CD14-positive monocyte (primary cell): ENCODE data around the gene PPM1K. TPM values are rescaled to one million over a fixed set of nuclear protein-coding genes. Genes with fewer than 3 reads are reported as not detected.

ENCODE experiments used
- DNase-seq, 3 donors: peaks; one replicate each; pipeline ENCODE4 v3.0.0-alpha.2; 2011 to 2022
- H2AFZ ChIP-seq: 2 replicates; pipeline ENCODE4 v1.6.0; 2012; ENCODE audit warnings: mild to moderate bottlenecking, low read depth, low read length, inconsistent platforms; ENCODE audit not compliant: insufficient read depth, poor library complexity, severe bottlenecking
- H3K27ac ChIP-seq, 2 donors: 1 replicate in 1 of 2; 2 replicates in 1 of 2; pipeline ENCODE4 v1.5.1; 2012 to 2013; ENCODE audit warnings: low read length in 2 of 2, control low read depth in 1 of 2, inconsistent platforms in 1 of 2, low read depth in 1 of 2, mild to moderate bottlenecking in 1 of 2
- H3K27me3 ChIP-seq, 2 donors: one replicate each; pipeline versions ENCODE4 v1.6.0 to v1.6.1; 2011 to 2013; ENCODE audit warnings: low read length in 2 of 2; ENCODE audit not compliant: control insufficient read depth in 2 of 2, insufficient read depth in 2 of 2
- H3K36me3 ChIP-seq, 2 donors: replicated peaks in 1 of 2; 1 replicate in 1 of 2; 2 replicates in 1 of 2; pipeline versions ENCODE4 v1.5.1 to v1.6.1; 2012 to 2013; ENCODE audit warnings: low read length in 2 of 2, control low read depth in 1 of 2, inconsistent platforms in 1 of 2, mild to moderate bottlenecking in 1 of 2; ENCODE audit not compliant: insufficient read depth in 2 of 2, control insufficient read depth in 1 of 2
- H3K4me1 ChIP-seq, 2 donors: 1 replicate in 1 of 2; 2 replicates in 1 of 2; pipeline versions ENCODE4 v1.5.1 to v1.6.1; 2012 to 2013; ENCODE audit warnings: low read length in 2 of 2, control low read depth in 1 of 2, inconsistent platforms in 1 of 2, mild to moderate bottlenecking in 1 of 2, moderate library complexity in 1 of 2; ENCODE audit not compliant: insufficient read depth in 2 of 2, control insufficient read depth in 1 of 2
- H3K4me2 ChIP-seq: replicated peaks from 2 replicates; pipeline ENCODE3; 2012; ENCODE audit warnings: low read length, moderate library complexity, mild to moderate bottlenecking; ENCODE audit not compliant: poor library complexity, severe bottlenecking; ENCODE audit errors: extremely low read depth
- H3K4me3 ChIP-seq, 3 experiments: fragments of 200-600 bp in 1 of 3; sonication (generic) in 1 of 3; replicated peaks in 1 of 3; 1 replicate in 2 of 3; 2 replicates in 1 of 3; pipeline ENCODE4 v1.5.1; 2011 to 2013; ENCODE audit warnings: low read length in 3 of 3, mild to moderate bottlenecking in 3 of 3, control low read depth in 2 of 3, low read depth in 2 of 3, inconsistent platforms in 1 of 3, moderate library complexity in 1 of 3
- H3K79me2 ChIP-seq: 2 replicates; pipeline ENCODE4 v1.6.0; 2012; ENCODE audit warnings: mild to moderate bottlenecking, control low read depth, inconsistent platforms, low read length, moderate library complexity; ENCODE audit not compliant: insufficient read depth
- H3K9ac ChIP-seq: 2 replicates; pipeline ENCODE4 v1.6.0; 2017; ENCODE audit warnings: low read length, mild to moderate bottlenecking; ENCODE audit not compliant: insufficient read depth, poor library complexity, severe bottlenecking
- H3K9me3 ChIP-seq, 2 donors: replicated peaks in 1 of 2; 1 replicate in 1 of 2; 2 replicates in 1 of 2; pipeline versions ENCODE4 v1.5.1 to v1.6.1; 2012 to 2013; ENCODE audit warnings: low read length in 2 of 2, control low read depth in 1 of 2; ENCODE audit not compliant: control insufficient read depth in 1 of 2, insufficient read depth in 1 of 2
- H4K20me1 ChIP-seq: 2 replicates; pipeline ENCODE4 v1.6.0; 2012; ENCODE audit warnings: mild to moderate bottlenecking, low read length, control low read depth, moderate library complexity; ENCODE audit not compliant: insufficient read depth
- H3K27ac Mint-ChIP-seq, 7 donors: one replicate each; pipeline ENCODE4 v1.8.0; 2020; ENCODE audit warnings: mild to moderate bottlenecking in 7 of 7, mixed read lengths in 7 of 7, moderate library complexity in 6 of 7, inconsistent platforms in 2 of 7
- H3K27me3 Mint-ChIP-seq, 3 donors: one replicate each; pipeline ENCODE4 v1.8.0; 2021 to 2022; ENCODE audit warnings: low read depth in 3 of 3, mild to moderate bottlenecking in 3 of 3, mixed read lengths in 3 of 3, moderate library complexity in 3 of 3, inconsistent platforms in 1 of 3
- H3K36me3 Mint-ChIP-seq, 2 donors: one replicate each; pipeline ENCODE4 v1.8.0; 2020; ENCODE audit warnings: mixed read lengths in 2 of 2, inconsistent platforms in 1 of 2, mild to moderate bottlenecking in 1 of 2
- H3K4me1 Mint-ChIP-seq: one replicate; pipeline ENCODE4 v1.8.0; 2020; ENCODE audit warnings: mild to moderate bottlenecking, mixed read lengths
- H3K4me3 Mint-ChIP-seq, 2 donors: one replicate each; pipeline ENCODE4 v1.8.0; 2020; ENCODE audit warnings: mild to moderate bottlenecking in 2 of 2, mixed read lengths in 2 of 2, moderate library complexity in 1 of 2
- H3K9me3 Mint-ChIP-seq, 7 donors: one replicate each; pipeline ENCODE4 v1.8.0; 2020 to 2022; ENCODE audit warnings: mixed read lengths in 7 of 7, mild to moderate bottlenecking in 6 of 7, moderate library complexity in 6 of 7, inconsistent platforms in 2 of 7
- CTCF ChIP-seq: fragments of 200-600 bp; IDR thresholded peaks from one replicate; pipeline ENCODE4 v1.8.0; 2022; ENCODE audit warnings: antibody characterized with exemption, mild to moderate bottlenecking
- WGBS: methylation state at CpG from one replicate; pipeline ENCODE4 v1.1.5; 2013; ENCODE audit warnings: missing lambda C conversion rate; ENCODE audit not compliant: insufficient coverage; 5-methylcytosine and 5-hydroxymethylcytosine counted together
- intact Hi-C, 2 donors: fragments of 100-400 bp; cut with micrococcal nuclease; formaldehyde crosslinking; loops; one replicate each; pipeline versions ENCODE4 v1.15.0 to v1.15.1; 2023
- polyA plus RNA-seq, 3 donors: library from polyadenylated mRNA; depleted of rRNA in 1 of 3; unstranded in 2 of 3; stranded (reverse) in 1 of 3; fragments of 300-500 nt in 2 of 3; fragments of >200 nt in 1 of 3; fragmentation: Illumina TruSeq in 2 of 3; gene quantifications; 1 replicate in 2 of 3; 2 replicates in 1 of 3; pipeline ENCODE4 v1.2.3, GENCODE V29; 2012 to 2021

PPM1K gene
- polyA plus RNA-seq, 3 donors: 5.7 to 11.0 (median 7.0) TPM

- no peak overlapping the region for H3K9ac ChIP-seq
- H3K4me2 ChIP-seq: no peak overlapping the region
- H3K36me3 ChIP-seq: no peaks in the 10 kb centered on the region
- H3K9me3 Mint-ChIP-seq: peaks cover 2 to 8% (median 3%) of the 10 kb centered on the region in 7 donors
- H3K27me3 ChIP-seq: no peaks in the 10 kb centered on the region
- WGBS: no CpG with 5 or more reads among the region's 1 CpG
- no peak overlapping the region for H2AFZ ChIP-seq
- no peak overlapping the region for H3K27ac ChIP-seq
- H3K9me3 ChIP-seq: no peaks in the 10 kb centered on the region
- peak; percentile 17 to 45 (median 23) for DNase-seq
- no peaks in the 10 kb centered on the region for H4K20me1 ChIP-seq
- peak overlapping the region in 3 of 7 donors; percentile 5 to 80 (median 26) for H3K27ac Mint-ChIP-seq
- H3K4me3 Mint-ChIP-seq: no peak overlapping the region
- H3K36me3 Mint-ChIP-seq: no peaks in the 10 kb centered on the region
- TF ChIP-seq CTCF: no peak
- H3K79me2 ChIP-seq: no peaks in the 10 kb centered on the region
- H3K4me3 ChIP-seq: no peak overlapping the region
- H3K4me1 ChIP-seq: peaks cover 0 to 4% of the 10 kb centered on the region in 2 donors
- peaks cover 0 to 2% (median 0%) of the 10 kb centered on the region in 3 donors for H3K27me3 Mint-ChIP-seq
- peaks cover 16% of the 10 kb centered on the region for H3K4me1 Mint-ChIP-seq
- intact Hi-C loops: no loop called here
Measured at GRCh38 chr4:88240297-88240714, 44.1 kb downstream of the PPM1K start.

GRCh38 chr4:88230969-88231771 is 53.2 kb downstream of the PPM1K start:
- no peaks in the 10 kb centered on the region for H3K27me3 Mint-ChIP-seq
- peaks cover 10% of the 10 kb centered on the region for H3K4me1 Mint-ChIP-seq
- Histone ChIP-seq H3K36me3 (no peaks in the 10 kb centered on the region), H3K27me3 (no peaks in the 10 kb centered on the region), H4K20me1 (no peaks in the 10 kb centered on the region), H3K9ac (peak overlapping the region; percentile 40), H3K4me2 (peak overlapping the region; percentile 50), H3K9me3 (peaks cover 0 to 4% of the 10 kb centered on the region in 2 donors), H3K4me3 (peak overlapping the region; percentile 36 to 63 (median 41)), H3K4me1 (no peaks in the 10 kb centered on the region), H3K27ac (peak overlapping the region in 1 of 2 donors; percentile 41), H2AFZ (peak overlapping the region; percentile 70), H3K79me2 (no peaks in the 10 kb centered on the region)
- intact Hi-C loops: no loop called here
- peaks cover 0 to 14% (median 8%) of the 10 kb centered on the region in 7 donors for H3K9me3 Mint-ChIP-seq
- no peaks in the 10 kb centered on the region for H3K36me3 Mint-ChIP-seq
- no peak for TF ChIP-seq CTCF
- WGBS: 54% methylated on average over 6 of the region's 14 CpGs
- H3K27ac Mint-ChIP-seq: peak overlapping the region in 6 of 7 donors; percentile 5 to 81 (median 51)
- H3K4me3 Mint-ChIP-seq: peak overlapping the region; percentile 66 to 73
- DNase-seq: no peak
